Endothelial cell of umbilical vein (primary cell): ENCODE results near the gene ATP13A5. TPM values are rescaled to one million over a fixed set of nuclear protein-coding genes. Genes with fewer than 3 reads are reported as not detected.

Experiments used
- BruUV-seq: library from RNA; stranded (reverse); fragments of 400-500 nt; replicated peaks from 2 replicates; lab custom pipeline; 2021; lab: Mats Ljungman, UMichigan
- CTCF ChIA-PET: fragments of 300-600, 350-600 bp; sonication (Branson Sonifier 250); formaldehyde crosslinking; loops from one replicate; lab custom pipeline; 2021; ENCODE audit warnings: antibody characterized with exemption, inconsistent platforms; lab: Charles Lee
- POLR2A ChIA-PET: fragments of 300-600, 350-600 bp; sonication (Branson Sonifier 250); formaldehyde crosslinking; loops from one replicate; lab custom pipeline; 2021; ENCODE audit warnings: antibody characterized with exemption, inconsistent platforms; lab: Charles Lee
- DNase-seq: peaks from one replicate; pipeline ENCODE4 v3.0.0-alpha.2; 2011; ENCODE audit warnings: low read depth, low spot score
- FAIRE-seq: peaks from 2 replicates; lab custom pipeline; 2011; peaks lifted over from hg19 to GRCh38; lab: Jason Lieb, UNC
- H2AFZ ChIP-seq: 2 replicates; pipeline ENCODE4 v1.6.0; 2012; ENCODE audit warnings: low read depth, low read length, control low read depth, inconsistent platforms
- H3K27ac ChIP-seq: 2 replicates; pipeline ENCODE4 v1.5.1; 2011; ENCODE audit warnings: low read depth, mild to moderate bottlenecking, control low read depth, low read length, moderate library complexity; ENCODE audit not compliant: insufficient read depth
- H3K27me3 ChIP-seq, 2 experiments: 2 replicates each; pipeline versions ENCODE4 v1.6.0 to v1.6.1; 2011; ENCODE audit warnings: low read length in 2 of 2, mixed read lengths in 1 of 2; ENCODE audit not compliant: control insufficient read depth in 2 of 2, insufficient read depth in 2 of 2
- H3K36me3 ChIP-seq, 2 experiments: 2 replicates in 1 of 2; 3 replicates in 1 of 2; pipeline ENCODE4 v1.5.1; 2011; ENCODE audit warnings: low read length in 2 of 2, mild to moderate bottlenecking in 1 of 2, moderate library complexity in 1 of 2; ENCODE audit not compliant: control insufficient read depth in 2 of 2, insufficient read depth in 2 of 2; ENCODE audit errors: extremely low read depth in 1 of 2
- H3K4me1 ChIP-seq: 3 replicates; pipeline ENCODE4 v1.5.1; 2011; ENCODE audit warnings: mild to moderate bottlenecking, low read length; ENCODE audit not compliant: control insufficient read depth, insufficient read depth; ENCODE audit errors: extremely low read depth
- H3K4me2 ChIP-seq: 2 replicates; pipeline ENCODE4 v1.6.1; 2011; ENCODE audit warnings: low read length, control low read depth, mixed read lengths; ENCODE audit not compliant: insufficient read depth
- H3K4me3 ChIP-seq, 3 experiments: fragments of 200-600 bp in 1 of 3; sonication (generic), shearing (Covaris generic) in 1 of 3; replicated peaks in 1 of 3; 2 replicates each; pipeline ENCODE4 v1.5.1; 2011 to 2016; ENCODE audit warnings: control low read depth in 3 of 3, low read length in 3 of 3, mild to moderate bottlenecking in 2 of 3, inconsistent platforms in 1 of 3, low read depth in 1 of 3, moderate library complexity in 1 of 3; ENCODE audit not compliant: insufficient read depth in 1 of 3
- H3K79me2 ChIP-seq: 2 replicates; pipeline ENCODE4 v1.6.0; 2012; ENCODE audit warnings: low read length, inconsistent platforms; ENCODE audit not compliant: control insufficient read depth, insufficient read depth
- H3K9ac ChIP-seq: replicated peaks from 2 replicates; pipeline ENCODE3; 2011; ENCODE audit warnings: low read length, control low read depth; ENCODE audit not compliant: insufficient read depth; ENCODE audit errors: extremely low read depth
- H3K9me1 ChIP-seq: replicated peaks from 3 replicates; pipeline ENCODE4 v1.6.0; 2011; ENCODE audit warnings: mild to moderate bottlenecking, low read length; ENCODE audit not compliant: control insufficient read depth, insufficient read depth; ENCODE audit errors: extremely low read depth
- H3K9me3 ChIP-seq: replicated peaks from 2 replicates; pipeline ENCODE4 v1.5.1; 2012; ENCODE audit warnings: low read length, inconsistent platforms; ENCODE audit not compliant: control insufficient read depth, insufficient read depth
- H4K20me1 ChIP-seq: replicated peaks from 2 replicates; pipeline ENCODE3; 2011; ENCODE audit warnings: mild to moderate bottlenecking, low read length; ENCODE audit not compliant: control insufficient read depth, insufficient read depth; ENCODE audit errors: extremely low read depth
- EZH2 ChIP-seq: IDR thresholded peaks from 2 replicates; pipeline ENCODE4 v1.6.1; 2012; ENCODE audit warnings: borderline replicate concordance, low read depth, mild to moderate bottlenecking, moderate library complexity, low read length, inconsistent platforms; ENCODE audit not compliant: severe bottlenecking
- FOS ChIP-seq: IDR thresholded peaks from 2 replicates; pipeline ENCODE4 v1.6.1; 2011; ENCODE audit warnings: mild to moderate bottlenecking, low read length, moderate library complexity, borderline replicate concordance; ENCODE audit not compliant: insufficient read depth
- GATA2 ChIP-seq: IDR thresholded peaks from 2 replicates; pipeline ENCODE4 v1.7.0; 2011; ENCODE audit warnings: low read depth, mild to moderate bottlenecking, moderate library complexity, mixed read lengths, low read length; ENCODE audit not compliant: insufficient read length, insufficient read depth
- JUN ChIP-seq: IDR thresholded peaks from 2 replicates; pipeline ENCODE4 v1.6.1; 2011; ENCODE audit warnings: borderline replicate concordance, low read depth; ENCODE audit not compliant: insufficient read length, insufficient read depth
- MYC ChIP-seq: IDR thresholded peaks from one replicate; pipeline ENCODE4 v1.6.1; 2011; ENCODE audit warnings: mild to moderate bottlenecking, low read depth, low read length
- POLR2A ChIP-seq: IDR thresholded peaks from 2 replicates; pipeline ENCODE4 v1.6.1; 2012; ENCODE audit warnings: low read depth, mild to moderate bottlenecking, control low read depth, low read length
- POLR2AphosphoS5 ChIP-seq: IDR thresholded peaks from 2 replicates; pipeline ENCODE4 v1.6.1; 2012; ENCODE audit warnings: low read depth, mild to moderate bottlenecking, control low read depth, low read length, moderate library complexity; ENCODE audit not compliant: insufficient read depth
- dilution Hi-C: fragments of 300-500 bp; cut with MboI; formaldehyde crosslinking; loops from one replicate; pipeline ENCODE4 v1.15.0; 2019; ENCODE audit warnings: low sequenced_read_pairs; ENCODE audit not compliant: extremely low pct_ligation_motif_present
- intact Hi-C: fragments of 100-400 bp; cut with micrococcal nuclease; formaldehyde crosslinking; loops from one replicate; pipeline ENCODE4 v1.10.0; 2022
- polyA plus RNA-seq, 4 experiments: library from polyadenylated mRNA; depleted of rRNA in 3 of 4; stranded (reverse) in 3 of 4; unstranded in 1 of 4; fragments of >200 nt; gene quantifications; 2 replicates each; pipeline versions ENCODE4 v1.2.1 to v1.2.3, GENCODE V29; 2011 to 2012; ENCODE audit warnings: missing spikeins in 1 of 4
- total RNA-seq: library from RNA; stranded (reverse); gene quantifications from 2 replicates; pipeline ENCODE4 v1.2.3, GENCODE V29; 2021
- TF ChIP-seq, protein P1 (sequence below): IDR thresholded peaks from 2 replicates; pipeline ENCODE4 v1.6.1; 2011; ENCODE audit not compliant: insufficient read depth, insufficient read length
- TF ChIP-seq, protein P2 (sequence below), 2 donors: IDR thresholded peaks; 1 replicate in 1 of 2; 2 replicates in 1 of 2; pipeline ENCODE4 v1.5.1; 2011; ENCODE audit warnings: low read length in 2 of 2, mild to moderate bottlenecking in 2 of 2, moderate library complexity in 2 of 2, control low read depth in 1 of 2, inconsistent platforms in 1 of 2, low read depth in 1 of 2; ENCODE audit not compliant: insufficient read depth in 1 of 2; ENCODE audit errors: extremely low read depth in 1 of 2

The ATP13A5 gene
- total and polyA plus RNA-seq, 2 donors (not counting 3 experiments of a cell fraction or from before 2014, with no cell fraction given): not detected

DNA sequence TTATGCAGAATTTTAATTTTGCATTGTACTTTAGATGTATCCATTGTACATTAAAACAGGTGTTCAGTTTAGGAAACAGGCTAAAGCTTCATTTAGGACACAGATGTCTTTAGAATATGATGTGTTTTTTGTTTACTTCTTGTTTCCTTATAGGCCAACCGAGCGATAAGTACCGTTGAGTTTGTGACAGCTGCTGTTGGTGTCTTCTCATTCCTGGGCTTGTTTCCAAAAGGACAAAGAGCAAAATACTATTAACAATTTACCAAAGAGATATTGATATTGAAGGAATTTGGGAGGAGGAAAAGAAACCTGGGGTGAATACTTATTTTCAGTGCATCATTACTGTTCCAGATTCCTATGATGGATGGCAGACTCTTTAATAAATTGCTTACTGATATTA is 108.1 kb downstream of the ATP13A5 start:
- POLR2A ChIA-PET: no interaction called here

More for the DNA sequence above, 108.1 kb downstream of the ATP13A5 start:
- intact Hi-C loops (no loop called here), dilution Hi-C loops (no loop called here)
- no peak for DNase-seq
- Histone ChIP-seq H3K4me1 (no peaks in the 10 kb centered on the region), H4K20me1 (no peaks in the 10 kb centered on the region), H3K9ac (no peak overlapping the region), H3K9me3 (no peaks in the 10 kb centered on the region), H3K27ac (no peak overlapping the region), H2AFZ (no peak overlapping the region), H3K79me2 (no peaks in the 10 kb centered on the region), H3K36me3 (no peaks in the 10 kb centered on the region), H3K27me3 (no peaks in the 10 kb centered on the region), H3K4me3 (no peak overlapping the region), H3K9me1 (no peaks in the 10 kb centered on the region), H3K4me2 (no peak overlapping the region)
- no peak for FAIRE-seq
- BruUV-seq: no TSS peak
- TF ChIP-seq JUN: no peak
- TF ChIP-seq FOS: no peak
- no peak for TF ChIP-seq POLR2AphosphoS5
- TF ChIP-seq, protein P1, sequence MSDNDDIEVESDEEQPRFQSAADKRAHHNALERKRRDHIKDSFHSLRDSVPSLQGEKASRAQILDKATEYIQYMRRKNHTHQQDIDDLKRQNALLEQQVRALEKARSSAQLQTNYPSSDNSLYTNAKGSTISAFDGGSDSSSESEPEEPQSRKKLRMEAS: no peak
- no peak for TF ChIP-seq MYC
- TF ChIP-seq GATA2: no peak
- TF ChIP-seq, protein P2, sequence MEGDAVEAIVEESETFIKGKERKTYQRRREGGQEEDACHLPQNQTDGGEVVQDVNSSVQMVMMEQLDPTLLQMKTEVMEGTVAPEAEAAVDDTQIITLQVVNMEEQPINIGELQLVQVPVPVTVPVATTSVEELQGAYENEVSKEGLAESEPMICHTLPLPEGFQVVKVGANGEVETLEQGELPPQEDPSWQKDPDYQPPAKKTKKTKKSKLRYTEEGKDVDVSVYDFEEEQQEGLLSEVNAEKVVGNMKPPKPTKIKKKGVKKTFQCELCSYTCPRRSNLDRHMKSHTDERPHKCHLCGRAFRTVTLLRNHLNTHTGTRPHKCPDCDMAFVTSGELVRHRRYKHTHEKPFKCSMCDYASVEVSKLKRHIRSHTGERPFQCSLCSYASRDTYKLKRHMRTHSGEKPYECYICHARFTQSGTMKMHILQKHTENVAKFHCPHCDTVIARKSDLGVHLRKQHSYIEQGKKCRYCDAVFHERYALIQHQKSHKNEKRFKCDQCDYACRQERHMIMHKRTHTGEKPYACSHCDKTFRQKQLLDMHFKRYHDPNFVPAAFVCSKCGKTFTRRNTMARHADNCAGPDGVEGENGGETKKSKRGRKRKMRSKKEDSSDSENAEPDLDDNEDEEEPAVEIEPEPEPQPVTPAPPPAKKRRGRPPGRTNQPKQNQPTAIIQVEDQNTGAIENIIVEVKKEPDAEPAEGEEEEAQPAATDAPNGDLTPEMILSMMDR (IDR thresholded peaks at IDR 0.05; ENCODE audit: extremely low read depth in 1 of 2, insufficient read depth in 1 of 2, low read depth in 1 of 2, low read length in 2 of 2): no peak
- TF ChIP-seq EZH2: no peak
- TF ChIP-seq POLR2A: no peak
- CTCF ChIA-PET: no interaction called here
